NCI-H748 (cell line): ENCODE measurements around the gene BTNL2.
"Not testable (repeated sequence)": the region's sequence is repeated elsewhere in the genome, so short reads cannot be mapped to it uniquely, and the experiment has no call there.

Source experiments
- DNase-seq: peaks from one replicate; lab custom pipeline; 2025; ENCODE audit not compliant: unreplicated experiment; lab: John Stamatoyannopoulos, UW

Gene BTNL2

GRCh38 chr6:32406857-32407256 lies at the start of gene BTNL2:
Gene BTNL2 (minus strand): TSS chr6:32407181. CDS start chr6:32407123, 58 bp downstream.
- no peak for DNase-seq

- DNase-seq: no peak
Measured at GRCh38 chr6:32449088-32449736, 42.2 kb upstream of the BTNL2 start.

- no peak for DNase-seq
Measured at GRCh38 chr6:32447932-32448331, 41.0 kb upstream of the BTNL2 start.

GRCh38 chr6:32445321-32445854 lies 38.4 kb upstream of the BTNL2 start:
- DNase-seq: no peak

GRCh38 chr6:32444433-32444832 lies 37.5 kb upstream of the BTNL2 start:
- no peak for DNase-seq

GRCh38 chr6:32442977-32443552 lies 36.1 kb upstream of the BTNL2 start:
- no peak for DNase-seq

GRCh38 chr6:32442243-32442667 lies 35.3 kb upstream of the BTNL2 start:
- DNase-seq: no peak

GRCh38 chr6:32439602-32440214 lies 32.7 kb upstream of the BTNL2 start, which contains the start of gene HLA-DRA:
Gene HLA-DRA (plus strand): TSS chr6:32439887. CDS start chr6:32439951, 64 bp downstream.
- DNase-seq: no peak

GRCh38 chr6:32439139-32439538 lies 32.2 kb upstream of the BTNL2 start:
- DNase-seq: no peak

- no peak for DNase-seq
Measured at GRCh38 chr6:32436995-32437836, 30.2 kb upstream of the BTNL2 start.

GRCh38 chr6:32436186-32436585 lies 29.2 kb upstream of the BTNL2 start:
- no peak for DNase-seq

GRCh38 chr6:32433950-32434349 lies 27.0 kb upstream of the BTNL2 start:
- DNase-seq: not testable (repeated sequence)

- DNase-seq: no peak
Measured at GRCh38 chr6:32432050-32432450, 25.1 kb upstream of the BTNL2 start.

- DNase-seq: no peak
Measured at GRCh38 chr6:32431142-32431541, 24.2 kb upstream of the BTNL2 start.

- no peak for DNase-seq
Measured at GRCh38 chr6:32430179-32430578, 23.2 kb upstream of the BTNL2 start.

GRCh38 chr6:32427934-32428474 lies 21.0 kb upstream of the BTNL2 start:
- no peak for DNase-seq

- no peak for DNase-seq
Measured at GRCh38 chr6:32427218-32427617, 20.2 kb upstream of the BTNL2 start.

GRCh38 chr6:32426338-32426737 lies 19.4 kb upstream of the BTNL2 start:
- DNase-seq: no peak

- DNase-seq: no peak
Measured at GRCh38 chr6:32424589-32425300, 17.8 kb upstream of the BTNL2 start.

- no peak for DNase-seq
Measured at GRCh38 chr6:32416036-32416435, 9.1 kb upstream of the BTNL2 start.
